ENCODE data around the gene LRFN3.
"Not testable (repeated sequence)": the region's sequence is repeated elsewhere in the genome, so short reads cannot be mapped to it uniquely, and the experiment has no call there.

Gene LRFN3, protein sequence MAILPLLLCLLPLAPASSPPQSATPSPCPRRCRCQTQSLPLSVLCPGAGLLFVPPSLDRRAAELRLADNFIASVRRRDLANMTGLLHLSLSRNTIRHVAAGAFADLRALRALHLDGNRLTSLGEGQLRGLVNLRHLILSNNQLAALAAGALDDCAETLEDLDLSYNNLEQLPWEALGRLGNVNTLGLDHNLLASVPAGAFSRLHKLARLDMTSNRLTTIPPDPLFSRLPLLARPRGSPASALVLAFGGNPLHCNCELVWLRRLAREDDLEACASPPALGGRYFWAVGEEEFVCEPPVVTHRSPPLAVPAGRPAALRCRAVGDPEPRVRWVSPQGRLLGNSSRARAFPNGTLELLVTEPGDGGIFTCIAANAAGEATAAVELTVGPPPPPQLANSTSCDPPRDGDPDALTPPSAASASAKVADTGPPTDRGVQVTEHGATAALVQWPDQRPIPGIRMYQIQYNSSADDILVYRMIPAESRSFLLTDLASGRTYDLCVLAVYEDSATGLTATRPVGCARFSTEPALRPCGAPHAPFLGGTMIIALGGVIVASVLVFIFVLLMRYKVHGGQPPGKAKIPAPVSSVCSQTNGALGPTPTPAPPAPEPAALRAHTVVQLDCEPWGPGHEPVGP

DNA sequence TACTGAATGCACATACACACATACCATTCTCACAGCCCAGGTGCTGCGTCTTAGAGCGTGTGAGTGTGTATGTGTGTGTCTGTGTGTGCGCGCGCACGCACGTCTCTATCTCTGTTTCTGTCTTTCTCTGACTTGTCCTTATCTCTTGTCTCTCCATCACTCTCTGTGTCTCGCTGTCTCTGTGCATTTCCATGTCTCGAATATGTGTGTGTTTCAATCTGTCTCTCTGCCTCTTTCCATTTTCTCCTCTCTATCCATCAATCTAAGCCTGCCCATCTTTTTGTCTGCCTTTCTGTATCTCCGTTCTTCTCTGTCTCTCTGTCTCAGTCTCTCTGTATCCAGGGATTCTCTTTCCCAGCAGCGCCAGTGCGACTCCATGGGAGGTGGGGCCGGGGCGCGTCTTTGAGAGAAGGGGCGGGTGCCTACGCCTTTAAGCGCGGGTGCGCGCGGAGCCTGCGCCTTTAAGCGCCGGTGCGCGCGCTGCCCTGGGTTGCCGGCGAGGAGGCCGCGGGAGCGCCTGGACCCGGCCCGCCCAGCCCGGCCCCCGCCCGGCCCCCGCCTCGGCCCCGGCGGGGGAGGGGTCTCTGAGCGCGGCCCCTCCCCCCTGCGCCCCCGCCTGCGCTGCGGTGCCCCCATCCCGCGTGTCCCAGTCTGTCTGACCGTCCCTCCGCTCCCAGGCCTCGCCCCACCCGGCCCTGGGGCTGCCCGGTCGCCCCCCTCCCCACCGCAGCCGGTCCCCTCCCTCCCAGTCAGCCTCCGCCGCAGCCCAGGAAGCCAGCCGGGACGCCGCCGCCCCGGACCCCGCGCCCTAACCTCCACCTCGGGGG lies at the start of gene LRFN3:
TSS of gene LRFN3 (plus strand) at position 464 of the 827 bp plus-strand sequence. CDS start 3,052 bp downstream, outside the sequence.
- DNase-seq = peak; percentile 26

DNA sequence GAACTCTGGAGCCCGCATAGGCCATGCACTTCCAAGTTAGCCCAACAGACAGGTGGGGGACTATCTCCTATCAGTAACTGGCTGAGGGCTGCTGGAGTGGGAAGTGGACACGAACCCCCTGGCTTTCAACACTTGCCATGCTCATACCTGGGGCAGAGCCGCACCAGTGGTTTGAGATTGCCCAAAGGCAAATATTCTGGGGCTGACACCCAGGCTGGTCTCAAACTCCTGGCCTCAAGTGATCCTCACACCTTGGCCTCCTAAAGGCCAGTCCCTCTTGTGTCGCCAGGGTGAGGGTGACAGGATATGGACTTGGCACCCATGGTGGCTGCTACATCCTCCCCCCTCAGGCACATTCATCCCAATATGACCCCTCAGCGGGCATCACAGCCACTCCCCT lies 49.0 kb upstream of the LRFN3 start:
- no peak for DNase-seq

DNA sequence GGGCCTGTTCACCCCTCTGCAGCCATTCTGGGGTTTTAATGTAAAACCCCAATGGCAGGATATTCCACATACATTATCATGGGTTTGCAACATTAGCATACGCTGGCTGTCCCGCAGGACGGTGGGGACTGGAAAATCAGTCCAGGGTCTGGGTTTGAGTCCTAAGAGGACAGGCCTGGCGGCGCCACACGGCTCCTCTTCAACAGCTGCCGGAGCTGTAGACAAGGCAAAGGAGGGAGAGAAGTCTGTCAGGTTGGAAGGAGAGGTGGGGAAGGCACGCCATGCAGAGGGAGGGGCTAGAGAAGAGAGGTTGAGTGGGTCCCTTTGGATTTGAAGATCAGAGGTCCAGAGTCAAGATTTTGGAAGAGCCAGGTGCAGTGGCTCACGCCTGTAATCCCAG lies 47.8 kb upstream of the LRFN3 start:
- DNase-seq = no peak

DNA sequence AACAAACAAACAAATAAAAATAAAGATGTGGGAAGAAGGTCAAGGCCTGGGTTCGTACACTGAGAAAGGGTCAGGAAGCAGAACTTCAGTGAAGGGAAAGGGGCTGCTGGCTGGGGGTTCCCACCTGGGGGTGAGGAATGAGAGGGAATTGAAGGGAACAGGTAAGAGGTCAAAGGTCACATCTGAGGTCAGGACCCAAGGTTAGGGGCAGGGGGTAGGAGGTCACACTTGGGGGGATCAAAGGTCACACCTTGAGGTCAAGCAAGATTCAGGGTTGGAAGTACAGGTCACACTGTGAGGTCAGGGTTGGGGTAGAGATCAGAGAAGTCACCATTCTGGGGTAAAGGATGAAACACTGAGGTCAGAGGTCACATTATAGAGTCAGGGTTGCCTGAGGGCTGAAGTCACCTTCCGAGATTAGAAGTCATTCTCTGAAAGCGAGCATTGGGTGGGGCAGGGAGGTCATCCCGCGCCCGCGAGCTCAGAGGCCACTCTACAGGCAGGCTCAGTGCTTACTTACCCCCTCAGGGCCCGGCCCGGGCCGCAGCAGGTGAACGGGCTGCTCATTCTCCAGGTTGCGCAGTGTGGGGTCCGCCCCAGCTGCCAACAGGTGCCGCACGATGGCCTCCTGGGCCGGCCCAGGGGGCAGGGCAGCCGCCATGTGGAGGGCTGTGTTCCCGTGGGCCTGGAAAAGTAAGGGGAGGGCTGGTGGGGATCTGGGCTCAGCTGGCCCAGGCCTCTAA lies 46.6 kb upstream of the LRFN3 start:
- DNase-seq = no peak

DNA sequence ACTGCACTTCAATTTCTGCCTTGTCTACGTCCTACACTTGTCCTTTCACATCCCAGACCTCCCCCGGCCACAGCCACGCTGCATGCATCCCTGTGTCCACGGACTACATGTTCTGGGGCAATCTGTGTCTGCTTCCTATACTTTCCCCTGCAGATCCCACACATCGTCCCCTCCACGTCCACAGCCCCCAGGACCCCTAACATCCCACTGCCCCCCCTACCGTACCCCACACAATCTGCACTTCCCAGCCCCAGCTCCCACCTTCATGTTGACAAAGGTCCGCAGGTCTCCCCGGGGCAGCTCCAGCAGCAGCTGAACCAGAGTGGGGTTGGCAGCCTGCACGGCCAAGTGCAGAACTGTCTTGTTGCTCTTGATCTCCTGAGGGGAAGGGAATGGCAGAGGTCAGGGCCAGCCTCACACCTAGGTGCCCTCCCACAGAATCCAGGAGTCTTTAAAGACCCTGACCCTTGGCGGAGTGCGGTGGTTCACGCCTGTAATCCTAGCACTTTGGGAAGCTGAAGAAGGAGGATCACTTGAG lies 46.0 kb upstream of the LRFN3 start:
- no peak for DNase-seq

DNA sequence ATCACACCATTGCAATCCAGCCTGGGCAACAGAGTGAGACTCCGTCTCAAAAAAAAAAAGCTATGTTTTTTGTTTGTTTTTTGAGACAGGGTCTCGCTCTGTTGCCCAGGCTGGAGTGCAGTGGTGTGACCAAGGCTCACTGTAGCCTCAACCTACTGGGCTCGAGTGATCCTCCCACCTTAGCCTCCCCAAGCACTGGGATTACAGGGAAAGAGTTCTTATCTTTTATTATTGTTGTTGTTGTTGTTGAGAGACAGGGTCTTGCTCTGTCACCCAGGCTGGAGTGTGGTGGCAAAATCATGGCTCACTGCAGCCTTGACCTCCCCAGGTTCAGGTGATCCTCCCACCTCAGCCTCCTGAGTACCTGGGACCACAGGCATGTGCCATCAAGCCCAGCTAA lies 44.4 kb upstream of the LRFN3 start:
- not testable (repeated sequence) for DNase-seq

DNA sequence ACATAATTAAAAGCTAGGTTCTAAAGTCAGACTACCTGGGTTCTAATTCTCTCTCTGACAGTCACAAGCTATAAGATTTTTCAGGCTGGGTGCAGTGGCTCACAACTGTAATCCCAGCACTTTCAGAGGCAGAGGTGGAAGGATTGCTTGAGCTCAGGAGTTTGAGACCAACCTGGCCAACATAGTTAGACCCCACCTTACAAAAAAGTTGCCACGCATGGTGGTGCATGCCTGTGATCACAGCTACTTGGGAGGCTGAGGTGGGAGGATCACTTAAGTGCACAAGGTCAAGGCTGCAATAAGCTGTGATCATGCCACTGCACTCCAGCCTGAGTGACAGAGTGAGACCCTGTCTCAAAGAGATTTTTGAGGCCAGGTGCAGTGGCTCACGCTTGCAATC lies 41.8 kb upstream of the LRFN3 start:
- DNase-seq = no peak

DNA sequence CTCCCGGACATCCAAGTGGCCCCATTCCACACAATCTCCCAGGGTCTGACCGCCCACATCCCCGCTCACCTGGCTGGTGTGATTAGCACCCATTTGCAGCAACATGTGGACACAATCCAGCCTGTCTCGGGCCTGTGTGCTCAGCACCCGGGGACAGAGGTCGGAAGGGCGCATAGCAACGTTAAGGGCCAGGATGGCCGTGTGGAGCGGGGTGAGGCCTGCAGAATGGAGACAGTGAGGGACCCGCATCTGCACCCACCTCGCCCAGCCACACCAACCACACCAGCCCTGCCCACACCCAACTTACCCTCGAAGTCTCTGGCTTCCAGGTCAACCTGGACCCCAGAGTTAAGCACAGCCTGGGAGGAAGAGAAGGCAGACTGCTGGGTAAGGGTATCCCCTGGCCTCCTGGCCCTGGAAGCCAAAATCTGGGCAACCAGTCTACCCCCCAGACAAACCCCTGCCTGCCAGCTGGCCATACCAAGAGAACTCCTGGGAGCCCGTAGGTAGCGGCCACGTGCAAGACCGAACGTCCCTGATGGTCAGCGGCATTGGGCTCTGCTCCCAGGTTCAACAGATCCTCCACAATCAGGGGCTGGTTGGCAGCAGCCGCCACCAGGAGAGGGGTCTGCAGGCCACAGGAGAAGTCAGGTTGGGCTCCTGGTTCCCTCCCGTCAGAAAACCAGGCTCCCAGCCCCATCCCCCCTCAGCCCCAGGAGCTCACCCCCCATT lies 40.1 kb upstream of the LRFN3 start:
- no peak for DNase-seq

DNA sequence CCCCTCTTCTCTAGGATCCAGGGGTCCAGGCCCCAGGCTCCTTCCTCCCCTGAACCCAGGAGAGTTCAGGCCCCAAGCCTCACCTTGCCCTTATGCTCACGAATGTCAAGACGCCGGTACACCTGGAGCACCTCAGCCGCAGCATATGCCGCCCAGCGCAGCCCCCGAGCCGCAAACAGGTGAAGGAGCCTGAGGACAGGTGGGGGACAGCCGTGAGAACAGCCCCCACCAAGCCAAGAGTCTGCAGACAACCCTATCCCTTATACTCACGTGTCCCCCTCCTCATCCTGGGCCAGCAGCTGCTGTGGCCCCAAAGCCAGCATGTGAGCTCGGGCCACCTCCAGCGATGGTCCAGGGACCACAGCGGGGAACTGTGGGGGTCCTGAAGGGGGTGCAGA lies 39.5 kb upstream of the LRFN3 start:
- no peak for DNase-seq

DNA sequence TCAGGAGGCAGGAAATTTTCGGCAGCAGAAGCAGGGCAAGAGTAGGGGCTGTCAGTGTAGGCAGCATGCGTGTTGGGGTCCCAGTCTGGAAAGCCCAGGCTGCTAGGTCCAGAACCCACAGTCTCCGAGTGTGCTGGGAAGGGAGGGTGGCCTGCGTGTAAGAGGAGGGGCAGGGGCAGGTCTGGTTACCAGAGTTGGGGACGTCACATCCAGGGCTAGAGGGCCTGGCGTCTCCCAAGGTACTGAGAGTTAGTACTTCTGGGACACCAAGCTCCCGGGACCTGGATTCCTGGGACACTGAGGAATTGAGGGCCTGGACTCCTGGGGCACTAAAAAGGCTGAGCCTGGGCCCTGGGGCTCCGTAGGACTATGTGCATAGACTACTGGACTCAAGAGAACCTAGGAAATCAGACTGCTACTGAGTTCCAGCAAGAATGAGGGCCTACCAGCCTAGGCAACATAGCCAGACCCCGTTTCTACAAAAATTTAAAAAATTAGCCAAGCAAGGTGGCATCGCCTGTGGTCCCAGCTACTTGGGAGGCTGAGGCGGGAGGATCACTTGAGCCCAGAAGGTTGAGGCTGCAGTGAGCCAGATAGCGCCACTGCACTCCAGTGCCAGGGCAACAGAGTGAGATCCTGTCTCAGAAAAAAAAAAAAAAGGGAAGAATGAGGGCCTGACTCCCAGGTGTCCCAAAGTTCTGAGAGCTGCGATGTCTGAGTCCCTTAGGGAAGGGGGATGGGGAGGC lies 38.3 kb upstream of the LRFN3 start:
- DNase-seq = no peak

DNA sequence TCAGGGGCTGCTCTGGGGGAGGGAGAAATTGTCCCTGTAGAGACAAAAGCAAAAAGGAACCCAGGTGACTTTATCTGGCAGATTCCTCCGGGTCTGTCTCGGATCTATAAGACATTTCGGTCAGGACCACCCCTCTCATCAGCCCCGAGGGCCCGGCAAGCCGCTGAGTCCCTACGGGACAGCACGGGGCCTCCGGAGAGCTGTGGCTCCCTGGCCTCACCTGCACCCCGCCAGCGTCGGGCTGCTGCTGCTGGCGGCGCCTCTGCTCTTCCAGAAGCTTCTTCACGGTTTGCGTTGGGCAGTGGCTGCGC lies 37.7 kb upstream of the LRFN3 start:
- no peak for DNase-seq

DNA sequence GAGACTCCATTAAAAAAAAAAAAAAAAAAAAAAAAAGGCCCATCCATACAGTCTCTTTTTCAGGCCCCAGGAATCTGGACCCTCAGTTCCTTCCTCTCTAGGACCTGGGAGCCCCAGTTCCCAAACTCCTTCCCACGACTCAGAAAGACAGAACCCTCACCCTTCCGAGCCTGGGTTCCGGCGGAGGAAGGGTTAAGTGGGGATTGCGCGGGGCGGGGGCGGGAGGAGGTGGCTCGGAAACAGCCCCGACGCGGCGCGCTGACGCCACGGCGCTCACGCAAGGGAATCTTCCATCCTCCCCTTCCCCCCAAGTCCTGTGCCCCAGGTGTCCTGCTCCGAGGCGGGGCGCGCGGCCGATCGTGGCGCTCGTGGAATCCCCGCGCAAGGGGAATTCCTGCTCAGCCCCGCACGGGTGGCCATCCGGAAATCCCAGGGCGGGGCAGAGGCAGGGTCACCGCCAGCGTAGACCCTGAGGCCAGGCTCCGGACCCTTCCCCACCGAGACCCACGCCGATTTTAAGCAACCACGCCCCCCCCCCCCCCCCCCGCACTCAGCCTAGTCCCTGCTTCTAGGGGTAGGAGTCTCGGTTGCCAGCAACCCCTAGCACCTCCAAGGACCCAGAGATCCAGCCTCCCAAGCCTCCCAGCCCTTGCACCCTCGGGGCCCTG lies 36.5 kb upstream of the LRFN3 start:
- DNase-seq = peak; percentile 88

DNA sequence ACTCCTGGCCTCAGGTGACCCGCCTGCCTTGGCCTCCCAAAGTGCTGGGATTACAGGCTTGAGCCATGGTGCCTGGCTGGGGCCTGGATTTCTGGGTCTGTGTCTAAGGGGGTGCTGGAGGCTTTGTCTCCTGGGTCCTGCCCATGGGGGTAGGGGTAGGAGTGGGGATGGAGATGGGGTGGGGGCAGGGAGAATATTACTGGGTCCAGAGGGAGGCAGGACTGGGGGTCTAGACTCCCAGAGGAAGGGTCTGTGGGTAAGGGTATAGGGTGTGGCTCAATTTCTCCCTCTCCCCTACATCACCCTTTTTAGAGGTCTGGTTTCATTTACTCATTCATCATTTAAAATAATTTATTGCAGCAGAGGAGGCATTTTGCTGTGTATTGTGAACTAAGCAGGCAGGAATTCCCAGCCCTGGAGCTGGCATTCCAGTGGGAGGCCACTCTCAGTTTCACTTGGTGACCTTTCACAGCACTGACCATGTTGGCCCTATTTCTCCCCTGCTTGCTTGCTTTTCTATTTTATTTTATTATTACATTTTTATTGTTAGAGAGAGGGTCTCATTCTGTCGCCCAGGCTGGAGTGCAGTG lies 35.0 kb upstream of the LRFN3 start:
- no peak for DNase-seq

DNA sequence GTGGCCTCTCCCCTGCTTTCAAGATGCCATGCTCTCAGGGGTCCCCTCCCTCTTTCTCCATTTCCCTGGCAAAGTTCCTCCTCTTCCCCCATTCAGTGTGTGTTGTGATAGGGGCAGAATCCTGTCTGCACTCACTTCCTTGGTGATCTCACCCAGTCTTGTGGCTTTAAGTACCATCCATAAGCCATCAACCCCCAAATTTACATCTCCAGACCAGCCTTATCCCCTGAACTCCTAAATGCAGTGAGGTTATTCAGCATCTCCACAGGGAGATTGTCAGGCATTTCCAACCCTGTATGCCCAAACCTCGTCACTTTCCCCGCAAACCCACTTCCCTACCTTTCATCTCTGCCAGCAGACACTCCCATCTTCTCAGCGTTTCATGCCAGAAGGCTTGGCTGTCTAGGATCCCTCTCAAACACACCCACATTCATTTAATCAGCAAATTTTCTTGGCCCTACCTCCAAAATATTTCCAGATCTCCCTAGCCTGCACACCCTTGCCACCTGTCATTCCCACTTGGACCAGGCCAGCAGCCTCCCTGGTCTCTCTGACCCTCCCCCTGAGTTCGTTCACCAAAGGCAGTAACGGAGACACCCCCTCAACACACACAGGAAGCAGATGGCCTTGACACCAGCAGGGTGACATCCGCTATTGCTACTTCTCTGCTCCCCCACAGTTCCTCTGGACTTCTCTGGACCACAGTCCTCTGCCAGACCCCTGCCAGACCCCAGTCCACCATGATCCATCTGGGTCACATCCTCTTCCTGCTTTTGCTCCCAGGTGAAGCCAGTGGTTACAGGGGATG lies 34.1 kb upstream of the LRFN3 start, which contains the start of gene HCST:
TSS of gene HCST (plus strand) at position 676 of the 808 bp plus-strand sequence. CDS start at position 741, 65 bp downstream.
- no peak for DNase-seq

DNA sequence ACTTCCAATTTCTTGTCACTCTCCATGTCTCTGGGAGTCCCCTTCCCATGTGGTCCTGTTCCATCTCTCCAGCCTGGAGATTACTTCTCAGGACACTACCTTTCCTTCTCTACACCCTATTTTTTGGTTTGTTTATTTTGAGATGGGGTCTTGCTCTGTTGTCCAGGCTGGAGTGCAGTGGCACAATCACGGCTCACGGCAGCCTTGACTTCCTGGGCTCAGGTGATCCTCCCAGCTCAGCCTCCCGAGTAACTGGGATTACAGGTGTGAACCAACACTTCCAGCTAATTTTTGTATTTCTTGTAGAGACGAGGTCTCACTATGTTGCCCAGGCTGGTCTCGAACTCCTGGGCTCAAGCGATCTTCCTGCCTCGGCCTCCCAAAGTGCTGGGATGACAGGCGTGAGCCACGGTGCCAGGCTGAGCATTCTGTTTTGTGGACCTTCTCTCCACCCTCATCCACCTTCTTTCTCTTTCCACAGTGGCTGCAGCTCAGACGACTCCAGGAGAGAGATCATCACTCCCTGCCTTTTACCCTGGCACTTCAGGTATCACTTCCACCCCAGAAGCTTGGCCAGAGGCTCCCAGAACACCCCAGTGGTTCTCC lies 33.2 kb upstream of the LRFN3 start:
- DNase-seq = no peak

DNA sequence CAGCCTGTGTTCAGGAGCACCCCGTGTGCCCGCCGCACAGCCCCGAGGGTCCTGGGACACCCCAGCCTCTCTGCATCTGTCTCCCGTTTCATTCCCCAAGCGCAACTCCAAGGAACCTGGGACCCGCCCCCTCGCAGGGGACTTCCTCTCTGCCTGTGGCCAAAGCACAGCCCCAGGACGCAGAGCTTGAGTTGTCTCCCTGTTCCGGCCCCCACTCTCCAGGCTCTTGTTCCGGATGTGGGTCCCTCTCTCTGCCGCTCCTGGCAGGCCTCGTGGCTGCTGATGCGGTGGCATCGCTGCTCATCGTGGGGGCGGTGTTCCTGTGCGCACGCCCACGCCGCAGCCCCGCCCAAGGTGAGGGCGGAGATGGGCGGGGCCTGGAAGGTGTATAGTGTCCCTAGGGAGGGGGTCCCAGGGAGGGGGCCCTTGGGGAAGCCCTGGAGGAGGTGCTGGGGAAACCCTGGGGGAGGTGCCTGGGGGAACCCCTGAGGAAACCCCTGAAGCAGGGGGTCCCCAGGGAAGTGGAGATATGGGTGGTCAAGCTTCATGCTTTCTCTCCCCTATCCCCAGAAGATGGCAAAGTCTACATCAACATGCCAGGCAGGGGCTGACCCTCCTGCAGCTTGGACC lies 32.5 kb upstream of the LRFN3 start:
- peak; percentile 89 for DNase-seq

DNA sequence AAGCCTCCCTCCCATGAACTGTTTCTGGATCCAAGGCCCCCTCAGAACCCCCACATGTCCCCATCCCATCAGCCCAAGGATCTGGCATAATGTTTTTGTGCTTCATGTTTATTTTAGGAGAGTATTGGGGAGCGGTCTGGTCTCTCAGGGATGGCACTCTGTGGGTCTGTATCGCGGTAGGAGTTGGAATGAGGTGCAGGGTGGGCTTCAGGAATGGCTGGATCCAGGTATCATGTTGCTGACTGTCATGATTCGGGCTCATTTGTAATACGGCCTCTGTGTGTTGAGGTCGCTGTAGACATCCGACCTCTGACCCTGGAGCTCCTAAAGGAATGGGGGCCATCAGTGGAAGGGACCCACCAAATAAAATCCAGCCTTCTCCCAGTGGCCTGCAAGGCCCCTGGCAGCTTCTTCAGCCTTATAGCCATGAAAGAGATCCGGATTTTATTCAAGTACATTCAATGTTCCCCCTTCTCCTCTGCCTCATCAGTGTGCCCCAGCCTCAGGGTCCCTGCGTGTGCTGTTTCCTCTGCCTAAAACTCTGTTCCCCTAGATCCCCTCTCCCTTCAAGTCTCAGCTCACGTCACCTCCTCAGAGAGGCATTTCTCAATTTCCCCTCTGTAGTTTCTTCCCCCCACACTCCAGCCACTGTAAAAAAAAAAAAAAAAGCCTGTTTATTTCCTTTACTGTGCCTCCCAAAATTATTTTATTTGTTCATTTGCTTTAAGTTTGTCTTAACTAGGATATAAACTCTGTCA lies 31.7 kb upstream of the LRFN3 start:
- DNase-seq = no peak

Data from RPMI8226 (cell line).